Nucleus accumbens (tissue), 56 donors: ENCODE data around the gene SRSF11.
"Not testable (repeated sequence)": the region's sequence is repeated elsewhere in the genome, so short reads cannot be mapped to it uniquely, and the experiment has no call there.

Experiments used
- DNase-seq, 56 donors: peaks; one replicate each; lab custom pipeline; 2025; lab: John Stamatoyannopoulos, UW

Gene SRSF11, protein sequence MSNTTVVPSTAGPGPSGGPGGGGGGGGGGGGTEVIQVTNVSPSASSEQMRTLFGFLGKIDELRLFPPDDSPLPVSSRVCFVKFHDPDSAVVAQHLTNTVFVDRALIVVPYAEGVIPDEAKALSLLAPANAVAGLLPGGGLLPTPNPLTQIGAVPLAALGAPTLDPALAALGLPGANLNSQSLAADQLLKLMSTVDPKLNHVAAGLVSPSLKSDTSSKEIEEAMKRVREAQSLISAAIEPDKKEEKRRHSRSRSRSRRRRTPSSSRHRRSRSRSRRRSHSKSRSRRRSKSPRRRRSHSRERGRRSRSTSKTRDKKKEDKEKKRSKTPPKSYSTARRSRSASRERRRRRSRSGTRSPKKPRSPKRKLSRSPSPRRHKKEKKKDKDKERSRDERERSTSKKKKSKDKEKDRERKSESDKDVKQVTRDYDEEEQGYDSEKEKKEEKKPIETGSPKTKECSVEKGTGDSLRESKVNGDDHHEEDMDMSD

DNA sequence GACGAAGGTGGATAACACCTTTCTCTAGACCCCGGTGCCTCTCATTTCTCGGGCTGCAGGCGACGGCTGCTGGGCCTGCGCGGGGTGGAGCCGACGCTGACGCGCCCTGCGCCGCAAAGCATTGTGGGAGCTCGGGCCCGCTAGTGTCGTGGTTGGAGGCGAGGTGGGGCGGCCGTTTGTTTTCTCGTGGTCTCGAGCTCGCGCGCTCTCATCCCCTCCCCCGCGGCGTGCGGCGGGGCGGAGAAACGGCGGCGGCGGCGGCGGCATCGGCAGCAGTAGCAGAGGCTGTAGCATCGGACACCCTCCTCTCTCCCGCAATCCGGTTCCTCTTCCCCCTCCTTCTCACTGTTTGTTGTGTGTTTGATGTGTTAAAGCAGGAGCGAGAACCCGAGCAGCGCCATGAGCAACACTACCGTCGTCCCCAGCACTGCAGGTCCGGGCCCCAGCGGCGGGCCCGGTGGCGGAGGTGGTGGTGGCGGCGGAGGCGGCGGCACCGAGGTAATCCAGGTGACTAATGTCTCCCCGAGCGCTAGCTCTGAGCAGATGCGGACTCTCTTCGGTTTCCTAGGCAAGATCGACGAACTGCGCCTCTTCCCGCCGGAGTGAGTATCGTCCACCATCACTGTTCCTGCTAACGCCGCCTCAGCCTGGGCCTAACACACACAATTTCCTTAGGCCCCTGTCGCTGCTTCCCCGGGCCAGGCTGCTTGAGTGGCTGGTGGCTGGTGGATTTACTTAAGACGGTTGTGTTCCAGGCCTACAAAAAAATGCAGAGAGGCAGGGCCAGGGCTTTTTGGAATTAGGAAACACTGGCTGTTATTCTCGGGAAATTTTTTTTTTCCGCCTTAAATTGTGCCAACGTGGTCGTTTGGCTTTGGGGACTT lies at the start of gene SRSF11:
SRSF11 (plus strand) TSS at position 143 of the 884 bp plus-strand sequence; CDS start at position 400, 257 bp downstream.
- peak in 55 of 56 donors; percentile 50 to 97 (median 91) for DNase-seq

DNA sequence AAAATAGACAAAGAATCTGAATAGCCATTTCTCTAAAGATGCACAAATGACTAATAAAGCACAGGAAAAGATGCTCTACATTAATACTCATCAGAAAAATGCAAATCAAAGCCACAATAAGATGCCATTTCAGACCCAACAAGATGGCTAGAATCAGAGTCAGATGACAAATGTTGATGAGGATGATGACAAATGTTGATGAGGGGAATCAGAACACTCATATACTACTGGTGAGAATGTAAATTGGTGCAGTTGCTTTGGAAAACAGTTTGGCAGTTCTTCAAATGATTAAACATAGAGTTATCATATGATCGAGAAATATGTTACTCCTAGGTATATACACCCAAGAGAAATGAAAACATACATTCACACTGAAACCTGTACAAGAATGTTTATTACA lies 49.7 kb upstream of the SRSF11 start:
- DNase-seq, result no peak

DNA sequence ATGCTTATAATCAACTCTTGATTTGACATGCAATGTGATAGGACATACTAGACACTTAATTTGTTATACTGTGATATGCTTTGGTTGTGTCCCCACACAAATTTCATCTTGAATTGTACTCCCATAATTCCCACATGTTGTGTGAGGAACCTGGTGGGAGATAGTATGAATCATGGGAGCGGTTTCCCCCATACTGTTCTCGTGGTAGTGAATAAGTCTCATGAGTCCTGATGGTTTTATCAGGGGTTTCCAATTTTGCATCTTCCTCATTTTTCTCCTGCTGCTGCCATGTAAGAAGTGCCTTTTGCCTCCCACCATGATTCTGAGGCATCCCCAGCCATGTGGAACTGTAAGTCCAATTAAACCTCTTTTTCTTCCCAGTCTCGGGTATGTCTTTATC lies 36.0 kb upstream of the SRSF11 start:
- DNase-seq, result not testable (repeated sequence)

DNA sequence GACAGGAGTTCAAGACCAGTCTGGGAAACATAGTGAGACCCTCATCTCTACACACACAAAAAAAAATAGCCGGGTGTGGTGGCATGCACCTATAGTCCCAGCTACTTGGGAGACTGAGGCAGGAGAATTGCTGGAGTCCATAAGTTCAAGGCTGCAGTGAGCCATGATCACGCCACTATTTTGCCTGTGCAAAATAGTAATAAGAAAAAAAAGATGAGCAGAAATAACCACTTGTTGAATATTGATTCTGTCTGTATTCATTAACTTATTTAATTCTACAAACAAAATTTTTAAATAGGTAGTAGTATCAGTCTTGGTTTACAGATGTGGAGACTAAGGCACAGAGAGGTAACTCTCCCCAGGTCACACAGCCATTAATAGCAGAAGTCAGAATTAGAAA lies 32.7 kb upstream of the SRSF11 start:
- no peak for DNase-seq

DNA sequence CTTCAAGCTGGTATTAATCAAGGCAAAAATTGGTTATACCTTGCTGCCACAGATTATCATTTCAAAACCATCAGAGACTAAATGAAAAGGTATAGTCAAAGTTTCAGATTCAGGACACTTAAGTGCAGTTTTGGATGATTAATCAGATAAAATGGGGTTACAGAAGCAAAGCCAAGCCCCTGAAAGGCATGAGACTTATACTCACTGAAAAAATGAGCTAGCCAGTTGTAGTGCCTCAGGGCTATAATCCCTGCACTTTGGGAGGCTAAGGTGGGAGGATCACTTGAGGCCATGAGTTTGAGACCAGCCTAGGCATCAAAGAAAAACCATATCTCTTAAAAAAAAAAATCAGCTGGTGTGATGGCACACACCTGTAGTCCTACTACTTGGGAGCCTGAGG lies 31.0 kb upstream of the SRSF11 start:
- DNase-seq, result no peak

DNA sequence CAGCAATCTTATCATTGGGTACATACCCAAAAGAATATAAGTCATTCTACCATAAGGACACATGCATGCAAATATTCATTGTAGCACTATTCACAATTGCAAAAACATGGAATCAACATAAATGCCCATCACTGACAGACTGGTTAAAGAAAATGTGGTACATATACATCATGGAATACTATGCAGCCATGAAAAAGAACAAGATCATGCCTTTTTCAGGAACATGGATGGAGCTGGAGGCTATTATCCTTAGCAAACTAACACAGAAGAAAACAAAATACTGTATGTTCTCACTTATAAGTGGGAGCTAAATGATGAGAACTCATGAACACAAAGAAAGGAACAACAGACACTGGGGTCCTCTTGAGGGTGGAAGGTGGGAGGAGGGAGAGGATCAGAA lies 28.7 kb upstream of the SRSF11 start:
- DNase-seq, result not testable (repeated sequence)

DNA sequence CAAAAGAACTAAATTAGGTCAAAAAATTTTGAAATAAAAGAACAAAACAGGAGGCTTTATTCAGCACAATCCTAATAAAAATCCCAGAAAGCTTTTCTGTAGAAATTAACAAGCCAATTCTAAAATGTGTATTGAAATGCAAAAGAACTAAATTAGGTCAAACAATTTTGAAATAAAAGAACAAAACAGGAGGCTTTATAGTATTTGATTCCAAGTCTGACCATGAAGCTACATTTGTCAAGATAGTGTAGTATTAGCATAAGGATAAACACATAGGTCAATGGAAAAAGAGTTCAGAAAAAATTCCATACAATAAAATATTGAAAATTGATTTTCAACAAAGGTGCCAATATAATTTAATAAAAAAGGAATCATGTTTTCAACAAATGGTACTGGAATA lies 26.6 kb upstream of the SRSF11 start:
- DNase-seq, result no peak

DNA sequence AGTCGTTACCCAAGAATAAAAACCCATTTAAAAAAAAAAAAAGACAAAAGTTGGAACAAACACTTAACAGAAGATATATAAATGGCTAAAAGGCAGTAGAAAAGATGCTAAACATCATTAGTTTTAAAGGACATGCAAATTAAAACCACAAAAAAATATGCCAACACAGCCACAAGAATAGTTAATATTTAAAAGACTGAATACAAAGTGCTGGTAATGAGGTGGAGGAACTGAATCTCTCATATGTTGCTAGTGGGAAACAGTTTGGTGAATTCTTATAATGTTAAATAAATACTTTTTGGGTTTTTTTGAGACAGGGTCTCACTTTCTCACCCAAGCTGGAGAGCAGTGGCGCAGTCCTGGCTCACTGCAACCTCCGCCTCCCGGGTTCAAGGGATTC lies 25.8 kb upstream of the SRSF11 start:
- no peak for DNase-seq

DNA sequence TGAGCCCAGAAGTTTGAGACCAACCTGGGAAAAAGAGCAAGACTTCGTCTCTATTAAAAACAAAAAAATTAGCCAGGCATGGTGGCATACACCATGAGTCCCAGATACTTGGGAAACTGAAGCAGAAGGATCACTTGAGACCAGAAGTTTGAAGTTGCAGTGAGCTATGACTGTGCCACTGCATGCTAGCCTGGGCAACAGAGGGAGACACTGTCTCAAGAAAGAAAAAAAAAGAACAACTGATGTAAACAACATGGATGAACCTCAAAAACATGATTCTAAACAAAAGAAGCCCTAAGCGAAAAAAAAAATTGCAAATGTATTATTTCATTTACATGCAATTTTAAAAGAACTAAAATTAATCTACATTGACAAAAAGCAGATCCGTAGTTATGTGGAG lies 24.8 kb upstream of the SRSF11 start:
- no peak for DNase-seq

DNA sequence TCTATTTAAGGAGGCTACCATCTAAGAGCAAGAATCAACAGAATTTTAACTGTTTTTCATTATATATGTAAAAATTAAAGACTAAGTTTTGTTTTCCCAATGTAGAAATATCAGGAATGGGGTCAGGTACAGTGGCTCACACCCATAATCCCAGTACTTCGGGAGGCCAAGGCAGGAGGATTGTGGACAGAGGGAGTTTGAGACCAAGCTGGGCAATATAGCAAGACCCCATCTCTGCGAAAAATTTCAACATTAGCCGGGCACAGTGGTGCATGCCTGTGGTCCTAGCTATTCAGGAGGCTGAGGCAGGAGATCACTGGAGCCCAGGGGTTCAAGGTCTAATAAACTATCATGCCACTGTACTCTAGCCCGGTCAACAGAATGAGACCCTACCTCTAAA lies 21.1 kb upstream of the SRSF11 start:
- no peak for DNase-seq

DNA sequence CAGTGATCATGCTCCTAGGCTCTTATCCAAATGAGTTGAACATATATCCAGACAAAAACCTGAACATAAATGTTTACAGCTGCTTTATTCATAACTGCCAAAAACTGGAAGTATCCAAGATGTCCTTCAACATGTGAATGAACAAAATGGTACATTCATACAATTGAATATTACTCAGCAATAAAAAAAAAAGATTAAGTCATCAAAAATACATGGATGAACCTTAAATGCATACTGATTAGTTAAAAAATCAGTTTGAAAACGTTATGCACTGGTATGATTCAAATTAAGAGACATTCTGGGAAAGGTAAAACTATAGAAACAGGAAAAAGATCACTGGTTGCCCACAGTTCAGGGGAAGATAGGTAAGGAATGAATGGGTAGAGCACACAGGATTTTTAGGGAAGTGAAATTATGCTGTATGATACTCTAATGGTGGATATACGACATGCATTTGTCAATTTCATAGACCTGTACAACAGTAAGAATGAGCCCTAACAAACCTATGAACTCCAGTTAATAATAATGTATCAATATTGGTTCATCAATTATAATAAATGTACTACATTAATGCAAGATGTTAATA lies 18.9 kb upstream of the SRSF11 start:
- DNase-seq, result no peak

DNA sequence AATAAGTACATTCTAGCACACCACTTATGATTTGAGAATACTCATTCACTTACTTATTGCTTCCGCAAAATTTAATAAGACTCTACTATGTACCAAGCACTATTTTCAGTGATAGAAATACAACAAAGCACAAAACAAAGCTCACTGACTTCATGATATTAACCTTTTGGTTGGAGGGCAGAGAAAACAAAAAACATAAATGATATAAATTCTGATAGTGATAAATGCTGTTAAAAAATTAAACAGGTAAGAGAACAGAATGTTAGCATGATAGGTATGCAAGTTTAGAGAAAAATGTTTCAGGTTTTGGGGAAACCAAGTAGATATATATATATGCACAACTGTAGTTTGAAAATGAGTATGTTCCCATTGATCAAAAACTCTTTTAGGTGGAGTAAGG lies 17.0 kb upstream of the SRSF11 start:
- DNase-seq, result no peak

DNA sequence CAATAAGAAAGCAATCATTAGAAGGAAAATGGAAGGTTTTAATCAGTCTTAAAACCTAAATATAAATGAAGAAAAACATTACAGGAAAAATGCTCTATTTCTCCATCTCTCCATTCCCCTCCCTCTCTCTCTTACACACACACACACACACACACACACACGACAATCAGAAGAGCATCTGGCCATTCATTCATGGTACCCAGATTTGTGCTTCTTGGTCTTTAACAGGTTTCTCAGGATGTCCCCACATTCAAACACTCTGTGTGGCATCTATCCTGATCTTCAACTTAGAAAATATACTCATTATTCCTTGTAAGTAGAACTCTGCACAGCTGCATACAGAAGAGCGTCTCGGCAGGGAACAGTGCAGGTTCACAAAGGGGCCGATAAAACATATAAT lies 16.6 kb upstream of the SRSF11 start:
- DNase-seq, result no peak

DNA sequence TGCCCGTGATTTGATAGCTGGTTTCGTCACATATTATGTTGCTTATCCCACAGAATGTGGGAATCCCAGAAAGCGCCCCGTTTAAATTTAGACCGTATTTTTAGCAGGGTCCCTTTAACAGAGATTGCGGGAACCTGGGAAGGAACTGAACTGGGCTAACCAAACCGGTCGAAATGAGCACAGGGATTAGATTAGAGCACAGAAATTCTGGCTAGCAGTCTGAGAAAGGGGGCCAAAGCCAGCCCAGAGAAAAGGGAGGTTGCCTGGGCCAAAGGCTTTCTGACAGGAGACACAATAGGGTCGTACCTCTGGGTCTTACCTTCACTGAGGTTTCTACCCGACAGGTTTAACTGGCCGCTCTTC lies 16.1 kb upstream of the SRSF11 start:
- DNase-seq, result peak in 1 of 56 donors; percentile 23

DNA sequence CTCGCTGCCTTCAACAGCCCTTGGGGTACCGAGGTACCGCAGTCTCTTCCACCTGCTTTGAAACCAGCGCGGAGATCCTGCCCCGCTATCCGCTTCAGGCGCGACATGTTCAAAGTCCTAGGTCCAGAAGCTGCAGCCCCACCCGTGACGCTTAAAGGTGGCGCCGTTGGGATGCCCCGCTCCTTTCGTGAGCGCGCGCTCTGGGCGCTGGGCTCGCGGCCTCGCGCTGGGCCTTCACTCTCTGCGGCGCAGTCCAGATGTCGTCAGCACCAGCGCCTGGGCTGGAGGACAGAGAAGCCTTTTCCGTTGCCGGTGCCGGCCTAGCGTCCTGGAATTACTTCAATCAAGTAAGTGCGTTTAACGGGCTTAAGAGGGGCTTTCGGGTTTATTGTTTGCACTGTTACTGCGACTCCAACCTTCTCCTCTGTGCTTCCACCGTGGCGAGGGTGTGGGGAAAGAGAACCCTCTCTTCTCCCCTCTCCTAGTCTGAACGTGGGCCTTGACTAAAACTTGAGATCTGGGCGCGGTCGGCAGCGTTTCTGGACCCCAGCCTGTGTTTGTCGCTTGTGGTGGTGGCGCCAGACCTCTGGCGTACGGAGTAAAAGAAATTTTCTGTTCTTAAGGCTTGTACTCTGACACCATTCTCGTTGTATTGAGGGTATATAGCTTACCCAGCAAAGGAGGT lies 15.6 kb upstream of the SRSF11 start, which contains the start of gene LRRC40:
LRRC40 (minus strand) TSS at position 146 of the 685 bp plus-strand sequence; CDS start at position 107, 39 bp downstream.
- DNase-seq, result peak; percentile 46 to 98 (median 92)

DNA sequence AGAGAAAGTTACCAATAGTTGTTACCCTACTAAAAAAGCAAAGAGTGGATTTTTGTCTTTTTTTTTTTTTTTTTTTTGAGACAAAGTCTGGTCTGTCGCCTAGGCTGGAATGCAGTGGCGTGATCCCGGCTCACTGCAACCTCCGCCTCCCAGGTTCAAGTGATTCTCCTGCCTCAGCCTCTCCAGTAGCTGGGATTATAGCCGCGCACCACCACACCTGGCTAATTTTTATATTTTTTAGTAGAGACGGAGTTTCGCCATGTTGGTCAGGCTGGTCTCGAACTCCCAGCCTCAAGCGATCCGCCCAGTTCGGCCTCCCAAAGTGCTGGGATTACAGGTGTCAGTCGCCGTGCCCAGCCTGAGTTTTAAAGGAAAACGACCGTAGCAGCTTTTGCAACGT lies 14.3 kb upstream of the SRSF11 start:
- DNase-seq, result not testable (repeated sequence)

DNA sequence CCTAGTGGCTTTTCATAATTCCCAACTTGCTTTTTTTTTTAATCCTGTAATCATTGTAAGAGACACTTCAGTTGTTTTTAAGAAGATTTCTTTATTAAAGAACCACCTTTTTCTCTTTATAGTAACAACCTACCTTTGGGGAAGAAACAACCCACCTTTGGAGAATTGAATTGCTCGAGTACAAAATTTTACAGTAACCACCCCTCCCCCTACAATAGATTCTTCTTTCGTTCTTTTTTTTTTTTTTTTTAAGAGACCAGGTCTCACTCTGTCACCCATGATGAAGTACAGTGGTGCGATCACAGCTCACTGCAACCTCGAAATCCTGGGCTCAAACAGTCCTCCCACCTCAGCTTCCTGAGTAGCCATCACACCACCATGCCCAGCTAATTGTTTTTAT lies 13.7 kb upstream of the SRSF11 start:
- DNase-seq, result no peak

DNA sequence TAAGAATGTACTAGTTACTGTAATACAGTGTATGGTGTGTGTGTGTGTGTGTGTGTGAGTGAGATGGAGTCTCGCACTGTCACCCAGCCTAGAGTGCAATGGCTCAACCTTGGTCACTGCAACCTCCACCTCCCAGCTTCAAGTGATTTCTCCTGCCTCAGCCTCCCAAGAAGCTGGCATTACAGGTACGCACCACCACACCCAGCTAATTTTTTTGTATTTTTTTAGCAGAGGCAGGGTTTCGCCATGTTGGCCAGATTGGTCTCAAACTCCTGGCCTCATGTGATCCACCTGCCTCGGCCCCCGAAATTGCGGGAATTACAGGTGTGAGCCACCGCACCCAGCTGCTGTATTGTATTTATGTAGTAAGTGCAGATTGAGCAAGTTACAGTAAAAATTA lies 12.9 kb upstream of the SRSF11 start:
- no peak for DNase-seq

DNA sequence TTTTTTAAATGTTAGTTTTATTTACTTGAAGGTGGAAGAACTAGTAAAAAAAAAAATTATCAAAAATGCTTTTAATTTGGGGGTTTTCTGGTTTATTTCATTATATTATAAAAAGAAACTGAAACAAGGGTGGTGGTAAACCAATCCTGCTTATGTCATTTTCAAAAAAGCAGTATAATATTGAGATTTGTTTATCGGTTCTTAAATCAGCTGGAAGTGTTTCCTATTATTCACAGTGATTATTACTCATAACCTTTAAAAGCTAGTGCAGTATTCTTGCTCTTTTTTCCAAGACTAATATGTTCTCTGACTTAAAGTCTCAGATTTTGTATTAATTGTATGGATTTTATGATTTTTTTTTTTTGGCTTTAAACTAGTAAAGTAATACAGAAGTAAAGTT lies 10.4 kb upstream of the SRSF11 start:
- DNase-seq, result no peak

DNA sequence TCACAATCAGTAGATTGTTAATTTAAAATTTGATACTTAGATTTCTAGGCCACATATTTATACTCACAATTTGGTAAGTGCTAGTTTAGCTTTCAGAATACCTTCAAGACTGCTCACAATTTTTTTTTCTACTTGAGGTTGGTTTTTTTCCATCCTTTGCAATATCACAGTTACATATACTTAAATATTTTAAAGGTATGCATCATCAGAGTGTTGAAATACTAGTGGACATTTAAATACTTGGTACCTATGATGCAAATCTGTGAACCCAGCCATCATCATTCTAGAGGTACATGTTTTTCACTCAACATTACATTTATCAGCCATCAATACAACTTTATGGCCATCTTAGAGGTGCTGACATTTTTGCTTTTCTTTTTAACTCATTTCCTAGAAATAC lies 9.6 kb upstream of the SRSF11 start:
- no peak for DNase-seq
